ENCODE measurements around the gene CRTC1. TPM values are rescaled to one million over a fixed set of nuclear protein-coding genes. Genes with fewer than 3 reads are reported as not detected.
A peak's percentile ranks its signal among the peaks of the same experiment; 100 is the strongest.

The CRTC1 gene
- total and polyA plus RNA-seq, 7 donors, result 4.5 to 12.5 (median 8.1) TPM

GRCh38 chr19:18769989-18770528 lies 86.6 kb downstream of the CRTC1 start:
- H3K4me1 ChIP-seq, result no peaks in the 10 kb centered on the region
- ATAC-seq (no peak), DNase-seq (no peak)
- H3K27ac ChIP-seq, result no peak overlapping the region
- no peak for TF ChIP-seq CTCF (IDR thresholded peaks at IDR 0.05)
- H3K36me3 ChIP-seq (ENCODE audit: insufficient read depth in 1 of 2, low read depth in 1 of 2), result no peaks in the 10 kb centered on the region
- intact Hi-C loops (cut with DNase I), result no loop called here
- no peaks in the 10 kb centered on the region for H3K9me3 ChIP-seq
- 92 to 94% (median 93%) methylated on average over 15 of the region's 15 CpGs for WGBS, 3 donors
- no peak overlapping the region for H3K4me3 ChIP-seq
- H3K27me3 ChIP-seq (ENCODE audit: insufficient read depth in 3 of 3, low read length in 2 of 3), result no peaks in the 10 kb centered on the region

- DNase-seq (no peak), ATAC-seq (no peak)
- Histone ChIP-seq H3K36me3 (ENCODE audit: insufficient read depth in 1 of 2, low read depth in 1 of 2) (no peaks in the 10 kb centered on the region), H3K9me3 (no peaks in the 10 kb centered on the region), H3K27me3 (ENCODE audit: insufficient read depth in 3 of 3, low read length in 2 of 3) (no peaks in the 10 kb centered on the region), H3K4me1 (no peaks in the 10 kb centered on the region), H3K4me3 (no peak overlapping the region), H3K27ac (no peak overlapping the region)
- TF ChIP-seq CTCF (IDR thresholded peaks at IDR 0.05), result no peak
- intact Hi-C loops (cut with DNase I), result no loop called here
- 87% methylated on average over 13 of the region's 13 CpGs for WGBS, 3 donors
Measured at GRCh38 chr19:18770663-18771327, 87.3 kb downstream of the CRTC1 start.

GRCh38 chr19:18771328-18772242 lies 88.1 kb downstream of the CRTC1 start:
- H3K27ac ChIP-seq, result no peak overlapping the region
- 90 to 93% (median 92%) methylated on average over 31 to 36 of the region's 36 CpGs for WGBS, 3 donors
- H3K36me3 ChIP-seq (ENCODE audit: insufficient read depth in 1 of 2, low read depth in 1 of 2), result no peaks in the 10 kb centered on the region
- no peaks in the 10 kb centered on the region for H3K4me1 ChIP-seq
- no peaks in the 10 kb centered on the region for H3K27me3 ChIP-seq (ENCODE audit: insufficient read depth in 3 of 3, low read length in 2 of 3)
- H3K4me3 ChIP-seq, result no peak overlapping the region
- ATAC-seq (no peak), DNase-seq (no peak)
- no peak for TF ChIP-seq CTCF (IDR thresholded peaks at IDR 0.05)
- intact Hi-C loops (cut with DNase I), result no loop called here
- no peaks in the 10 kb centered on the region for H3K9me3 ChIP-seq

GRCh38 chr19:18772620-18773587 lies 89.4 kb downstream of the CRTC1 start:
- no peak for TF ChIP-seq CTCF (IDR thresholded peaks at IDR 0.05)
- DNase-seq (peak in 1 of 2 donors; percentile 52), ATAC-seq (no peak)
- no peak overlapping the region for H3K4me3 ChIP-seq
- no peak overlapping the region for H3K27ac ChIP-seq
- H3K4me1 ChIP-seq, result no peaks in the 10 kb centered on the region
- no peaks in the 10 kb centered on the region for H3K36me3 ChIP-seq (ENCODE audit: insufficient read depth in 1 of 2, low read depth in 1 of 2)
- no peaks in the 10 kb centered on the region for H3K9me3 ChIP-seq
- H3K27me3 ChIP-seq (ENCODE audit: insufficient read depth in 3 of 3, low read length in 2 of 3), result no peaks in the 10 kb centered on the region
- WGBS, 3 donors, result 80 to 85% (median 84%) methylated on average over 27 of the region's 27 CpGs
- intact Hi-C loops (cut with DNase I), result no loop called here

All from psoas muscle (tissue), 8 donors.